HG03575 (cell line): ENCODE results near the gene CSNK2A1.

ENCODE experiments used
- ATAC-seq: cut with Tn5 transposase; IDR thresholded peaks from one replicate; pipeline ENCODE4 v1.9.1; 2021; ENCODE audit not compliant: unreplicated experiment, insufficient number of reproducible peaks, low FRiP score; ENCODE audit errors: extremely low read depth

The CSNK2A1 gene

GRCh38 chr20:568673-569415, 25.3 kb upstream of the CSNK2A1 start:
- ATAC-seq: no peak

- ATAC-seq: no peak
These were observed 24.6 kb upstream of the CSNK2A1 start for GRCh38 chr20:568097-568652.

GRCh38 chr20:564192-564591, 20.6 kb upstream of the CSNK2A1 start:
- no peak for ATAC-seq

GRCh38 chr20:563187-563586, 19.6 kb upstream of the CSNK2A1 start:
- no peak for ATAC-seq

GRCh38 chr20:562232-562897, 18.8 kb upstream of the CSNK2A1 start:
- ATAC-seq: no peak

GRCh38 chr20:561437-562231, 18.0 kb upstream of the CSNK2A1 start:
- ATAC-seq: no peak

GRCh38 chr20:560680-561079, 17.1 kb upstream of the CSNK2A1 start:
- no peak for ATAC-seq

GRCh38 chr20:558117-558516, 14.5 kb upstream of the CSNK2A1 start:
- ATAC-seq: no peak

- ATAC-seq: no peak
These were observed 13.4 kb upstream of the CSNK2A1 start for GRCh38 chr20:556984-557383.

- no peak for ATAC-seq
These were observed 12.4 kb upstream of the CSNK2A1 start for GRCh38 chr20:555976-556385.

- no peak for ATAC-seq
These were observed 7.0 kb upstream of the CSNK2A1 start for GRCh38 chr20:550611-551010.

GRCh38 chr20:549722-550496, 6.3 kb upstream of the CSNK2A1 start:
- no peak for ATAC-seq

- no peak for ATAC-seq
These were observed 5.3 kb upstream of the CSNK2A1 start for GRCh38 chr20:548906-549305.

GRCh38 chr20:547394-547793, 3.8 kb upstream of the CSNK2A1 start:
- no peak for ATAC-seq

- no peak for ATAC-seq
These were observed 2.8 kb upstream of the CSNK2A1 start for GRCh38 chr20:546353-546752.

GRCh38 chr20:544153-544725, 649 bp upstream of the CSNK2A1 start:
- ATAC-seq: no peak

GRCh38 chr20:542777-543368, 717 bp downstream of the CSNK2A1 start:
- no peak for ATAC-seq
